Activated T-cell treated with anti-CD3 and anti-CD28 coated beads, Interleukin-2, amount 50 U/mL, for 48 hours (primary cell): Measurements from ENCODE around the gene BMP5.

ENCODE experiments used
- DNase-seq, 2 experiments: peaks; one replicate each; pipeline ENCODE4 v3.0.0-alpha.2; 2020

Gene BMP5

GRCh38 chr6:55705451-55706440, 169.6 kb downstream of the BMP5 start:
- DNase-seq, result no peak

- DNase-seq, result no peak
Measured at GRCh38 chr6:55704421-55704820, 171.0 kb downstream of the BMP5 start.
